Measurements from ENCODE around the gene STIM1. TPM values are rescaled to one million over a fixed set of nuclear protein-coding genes. Genes with fewer than 3 reads are reported as not detected.
A peak's percentile ranks its signal among the peaks of the same experiment; 100 is the strongest.

Gene STIM1
- total RNA-seq, 4 donors from 2014 or later = 42.4 to 114 (median 72.8) TPM

GRCh38 chr11:3841426-3842350 is 13.8 kb upstream of the STIM1 start:
- Histone ChIP-seq H3K36me3 (no peaks in the 10 kb centered on the region), H3K27ac (peak overlapping the region; percentile 93 to 99 (median 97)), H3K4me1 (peaks cover 0 to 45% (median 10%) of the 10 kb centered on the region in 3 donors), H3K9me3 (no peaks in the 10 kb centered on the region), H3K27me3 (no peaks in the 10 kb centered on the region), H3K4me3 (peak overlapping the region; percentile 91 to 96)
- WGBS, 2 donors (ENCODE audit: low coverage in 1 of 2) = 61 to 75% methylated on average over 7 to 17 of the region's 44 CpGs
- peak; percentile 76 for ATAC-seq
- TF ChIP-seq POLR2AphosphoS5 (IDR thresholded peaks at IDR 0.05) (peak; percentile 36), EP300 (IDR thresholded peaks at IDR 0.05) (no peak), POLR2A (IDR thresholded peaks at IDR 0.05) (peak; percentile 16 to 68)
- TF ChIP-seq, protein P1, sequence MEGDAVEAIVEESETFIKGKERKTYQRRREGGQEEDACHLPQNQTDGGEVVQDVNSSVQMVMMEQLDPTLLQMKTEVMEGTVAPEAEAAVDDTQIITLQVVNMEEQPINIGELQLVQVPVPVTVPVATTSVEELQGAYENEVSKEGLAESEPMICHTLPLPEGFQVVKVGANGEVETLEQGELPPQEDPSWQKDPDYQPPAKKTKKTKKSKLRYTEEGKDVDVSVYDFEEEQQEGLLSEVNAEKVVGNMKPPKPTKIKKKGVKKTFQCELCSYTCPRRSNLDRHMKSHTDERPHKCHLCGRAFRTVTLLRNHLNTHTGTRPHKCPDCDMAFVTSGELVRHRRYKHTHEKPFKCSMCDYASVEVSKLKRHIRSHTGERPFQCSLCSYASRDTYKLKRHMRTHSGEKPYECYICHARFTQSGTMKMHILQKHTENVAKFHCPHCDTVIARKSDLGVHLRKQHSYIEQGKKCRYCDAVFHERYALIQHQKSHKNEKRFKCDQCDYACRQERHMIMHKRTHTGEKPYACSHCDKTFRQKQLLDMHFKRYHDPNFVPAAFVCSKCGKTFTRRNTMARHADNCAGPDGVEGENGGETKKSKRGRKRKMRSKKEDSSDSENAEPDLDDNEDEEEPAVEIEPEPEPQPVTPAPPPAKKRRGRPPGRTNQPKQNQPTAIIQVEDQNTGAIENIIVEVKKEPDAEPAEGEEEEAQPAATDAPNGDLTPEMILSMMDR (IDR thresholded peaks at IDR 0.05) = peak in 3 of 4 experiments; percentile 71 to 90 (median 75)

DNA sequence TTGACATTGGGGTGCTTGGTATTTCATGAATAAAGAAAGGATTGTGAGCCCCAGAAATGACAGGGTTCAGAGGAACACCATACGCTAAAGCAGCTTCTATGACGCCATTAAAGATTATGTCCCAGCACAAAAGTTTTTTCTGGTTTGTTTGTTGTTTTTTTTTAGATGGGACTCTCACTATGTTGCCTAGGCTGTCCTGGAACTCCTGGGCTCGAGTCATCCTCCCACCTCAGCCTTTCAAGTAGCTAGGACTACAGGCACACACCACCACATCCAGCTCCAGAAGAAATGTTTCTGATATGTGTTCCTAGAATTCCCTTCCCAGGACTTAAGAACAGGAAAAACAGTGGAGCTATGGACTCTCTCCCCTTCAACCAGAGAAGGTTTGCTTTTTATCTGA is 12.1 kb upstream of the STIM1 start:
- Histone ChIP-seq H3K4me3 (no peak overlapping the region), H3K36me3 (no peaks in the 10 kb centered on the region), H3K4me1 (peaks cover 0 to 29% (median 5%) of the 10 kb centered on the region in 3 donors), H3K27me3 (no peaks in the 10 kb centered on the region), H3K9me3 (no peaks in the 10 kb centered on the region), H3K27ac (no peak overlapping the region)
- ATAC-seq = no peak
- TF ChIP-seq EP300 (IDR thresholded peaks at IDR 0.05) (no peak), POLR2A (IDR thresholded peaks at IDR 0.05) (no peak), POLR2AphosphoS5 (IDR thresholded peaks at IDR 0.05) (no peak)
- TF ChIP-seq, protein P1 (IDR thresholded peaks at IDR 0.05) = no peak
- WGBS, 2 donors (ENCODE audit: low coverage in 1 of 2) = 73 to 91% methylated on average over 2 of the region's 3 CpGs

DNA sequence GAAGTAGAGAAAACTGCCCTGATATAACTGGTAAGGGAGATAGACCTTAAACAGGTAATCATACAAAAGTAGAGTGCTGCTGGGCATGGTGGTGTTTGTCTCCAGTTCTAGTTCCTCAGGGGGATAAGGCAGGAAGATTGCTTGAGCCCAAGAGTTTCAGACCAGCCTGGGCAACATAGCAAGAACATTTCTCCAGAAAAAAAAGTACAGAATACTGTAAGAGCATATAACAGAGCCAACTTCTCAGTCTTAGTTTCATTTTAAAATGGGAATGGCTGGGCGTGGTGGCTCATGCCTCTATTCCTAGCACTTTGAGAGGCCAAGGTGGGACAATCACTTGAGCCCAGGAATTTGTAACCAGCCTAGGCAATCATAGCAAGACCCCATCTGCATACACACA is 10.2 kb upstream of the STIM1 start:
- Histone ChIP-seq H3K4me3 (no peak overlapping the region), H3K27me3 (no peaks in the 10 kb centered on the region), H3K27ac (no peak overlapping the region), H3K4me1 (peaks cover 0 to 15% (median 0%) of the 10 kb centered on the region in 3 donors), H3K9me3 (no peaks in the 10 kb centered on the region), H3K36me3 (no peaks in the 10 kb centered on the region)
- no peak for ATAC-seq
- TF ChIP-seq POLR2AphosphoS5 (IDR thresholded peaks at IDR 0.05) = no peak
- TF ChIP-seq, protein P1 (IDR thresholded peaks at IDR 0.05) = no peak
- no peak for TF ChIP-seq EP300 (IDR thresholded peaks at IDR 0.05)
- TF ChIP-seq POLR2A (IDR thresholded peaks at IDR 0.05) = no peak
- 83 to 100% methylated on average over 1 of the region's 1 CpG for WGBS, 2 donors (ENCODE audit: low coverage in 1 of 2)

- ATAC-seq = no peak
- WGBS, 2 donors (ENCODE audit: low coverage in 1 of 2) = 86 to 94% methylated on average over 2 to 3 of the region's 3 CpGs
- H3K36me3 ChIP-seq = no peaks in the 10 kb centered on the region
- H3K27ac ChIP-seq = no peak overlapping the region
- H3K9me3 ChIP-seq = no peaks in the 10 kb centered on the region
- H3K27me3 ChIP-seq = no peaks in the 10 kb centered on the region
- H3K4me1 ChIP-seq = peaks cover 0 to 14% (median 0%) of the 10 kb centered on the region in 3 donors
- no peak overlapping the region for H3K4me3 ChIP-seq
- TF ChIP-seq, protein P1 (IDR thresholded peaks at IDR 0.05) = no peak
- TF ChIP-seq EP300 (IDR thresholded peaks at IDR 0.05) = no peak
- no peak for TF ChIP-seq POLR2A (IDR thresholded peaks at IDR 0.05)
- no peak for TF ChIP-seq POLR2AphosphoS5 (IDR thresholded peaks at IDR 0.05)
Measured at GRCh38 chr11:3845670-3846069, 9.8 kb upstream of the STIM1 start.

Measured in gastroesophageal sphincter (tissue), 4 donors.